Prostate gland (tissue), 2 donors: ENCODE measurements around the gene ORAI3. TPM values are rescaled to one million over a fixed set of nuclear protein-coding genes. Genes with fewer than 3 reads are reported as not detected.
A peak's percentile ranks its signal among the peaks of the same experiment; 100 is the strongest.

ENCODE experiments used
- DNase-seq: peaks from one replicate; pipeline ENCODE4 v3.0.0-alpha.2; 2019; ENCODE audit warnings: low spot score
- H3K27ac ChIP-seq, 2 donors: fragments of 200-600 bp; sonication (generic); 2 replicates each; pipeline ENCODE4 v1.5.1; 2017 to 2019
- H3K27me3 ChIP-seq: fragments of 200-600 bp; sonication (generic); replicated peaks from 2 replicates; pipeline ENCODE4 v1.5.1; 2019; ENCODE audit not compliant: insufficient read depth
- H3K36me3 ChIP-seq, 2 donors: fragments of 200-600 bp; sonication (generic); 1 replicate in 1 of 2; 2 replicates in 1 of 2; pipeline versions ENCODE4 v1.5.1 to v1.8.1; 2017 to 2019
- H3K4me1 ChIP-seq: fragments of 200-600 bp; sonication (generic); replicated peaks from 2 replicates; pipeline ENCODE4 v1.5.1; 2019
- H3K4me3 ChIP-seq, 2 donors: fragments of 200-600 bp; sonication (generic); 2 replicates each; pipeline ENCODE4 v1.5.1; 2017 to 2019
- H3K9me3 ChIP-seq: fragments of 200-600 bp; sonication (generic); 2 replicates; pipeline ENCODE4 v1.5.1; 2017
- CTCF ChIP-seq, 4 experiments: fragments of 200-600 bp in 2 of 4; fragments of 450-650 bp in 2 of 4; sonication (generic) in 2 of 4; IDR thresholded peaks; 1 replicate in 3 of 4; 2 replicates in 1 of 4; pipeline ENCODE4 v1.5.1; 2016 to 2019; ENCODE audit warnings: antibody characterized with exemption in 4 of 4, mild to moderate bottlenecking in 2 of 4, moderate library complexity in 2 of 4
- POLR2A ChIP-seq: fragments of 450-650 bp; IDR thresholded peaks from one replicate; pipeline ENCODE4 v1.6.1; 2016; ENCODE audit warnings: antibody characterized with exemption, mild to moderate bottlenecking
- POLR2AphosphoS5 ChIP-seq: sonication (generic); formaldehyde crosslinking; IDR thresholded peaks from one replicate; pipeline ENCODE4 v1.6.1; 2017; ENCODE audit warnings: antibody characterized with exemption
- WGBS: methylation state at CpG from one replicate; pipeline ENCODE4 v1.1.5; 2018; 5-methylcytosine and 5-hydroxymethylcytosine counted together
- intact Hi-C: fragments of 100-400 bp; cut with DNase I; formaldehyde crosslinking; loops from one replicate; pipeline ENCODE4 v1.14.2; 2022
- total RNA-seq, 2 donors: library from RNA; depleted of rRNA; stranded (reverse); fragments of >200 nt; gene quantifications; one replicate each; pipeline ENCODE4 v1.1.0, GENCODE V29; 2016

ORAI3 gene
- total RNA-seq, 2 donors from 2014 or later = 74.6 to 114 TPM

GRCh38 chr16:30946671-30947540 is 2.0 kb upstream of the ORAI3 start:
- H3K27ac ChIP-seq = no peak overlapping the region
- no peaks in the 10 kb centered on the region for H3K27me3 ChIP-seq
- H3K9me3 ChIP-seq = no peaks in the 10 kb centered on the region
- H3K36me3 ChIP-seq = no peaks in the 10 kb centered on the region
- H3K4me3 ChIP-seq = no peak overlapping the region
- intact Hi-C loops = no loop called here
- H3K4me1 ChIP-seq = peaks cover 16% of the 10 kb centered on the region
- DNase-seq = no peak
- no peak for TF ChIP-seq CTCF (IDR thresholded peaks at IDR 0.05)
- no peak for TF ChIP-seq POLR2A
- TF ChIP-seq POLR2AphosphoS5 = no peak
- 86% methylated on average over 38 of the region's 38 CpGs for WGBS

- TF ChIP-seq CTCF (IDR thresholded peaks at IDR 0.05) = no peak
- TF ChIP-seq POLR2AphosphoS5 = no peak
- no peak for TF ChIP-seq POLR2A
- WGBS = 54% methylated on average over 3 of the region's 3 CpGs
- peaks cover 16% of the 10 kb centered on the region for H3K4me1 ChIP-seq
- H3K4me3 ChIP-seq = no peak overlapping the region
- intact Hi-C loops = no loop called here
- H3K9me3 ChIP-seq = no peaks in the 10 kb centered on the region
- no peak for DNase-seq
- no peaks in the 10 kb centered on the region for H3K27me3 ChIP-seq
- H3K36me3 ChIP-seq = no peaks in the 10 kb centered on the region
- peak overlapping the region; percentile 95 for H3K27ac ChIP-seq
Observed at GRCh38 chr16:30947541-30947858, 1.4 kb upstream of the ORAI3 start.

GRCh38 chr16:30947859-30948666 is 805 bp upstream of the ORAI3 start:
- Histone ChIP-seq H3K27me3 (no peaks in the 10 kb centered on the region), H3K4me1 (peaks cover 16% of the 10 kb centered on the region), H3K27ac (peak overlapping the region; percentile 95), H3K9me3 (no peaks in the 10 kb centered on the region), H3K4me3 (peak overlapping the region; percentile 93 to 98), H3K36me3 (no peaks in the 10 kb centered on the region)
- TF ChIP-seq CTCF (IDR thresholded peaks at IDR 0.05) (no peak), POLR2A (no peak), POLR2AphosphoS5 (peak; percentile 84)
- peak; percentile 90 for DNase-seq
- intact Hi-C loops = no loop called here
- 15% methylated on average over 41 of the region's 44 CpGs for WGBS

- H3K9me3 ChIP-seq = no peaks in the 10 kb centered on the region
- peaks cover 16% of the 10 kb centered on the region for H3K4me1 ChIP-seq
- no peaks in the 10 kb centered on the region for H3K27me3 ChIP-seq
- DNase-seq = peak; percentile 77
- H3K27ac ChIP-seq = peak overlapping the region; percentile 95
- no peaks in the 10 kb centered on the region for H3K36me3 ChIP-seq
- intact Hi-C loops = loop anchor here (10.0 kb wide), 1 partner anchor 765 kb away; a partner anchor contains a TSS
- H3K4me3 ChIP-seq = peak overlapping the region; percentile 93 to 98
- TF ChIP-seq CTCF (IDR thresholded peaks at IDR 0.05) = peak in 1 of 4 experiments; percentile 5
- peak; percentile 77 for TF ChIP-seq POLR2AphosphoS5
- peak; percentile 95 for TF ChIP-seq POLR2A
- WGBS = 2% methylated on average over 21 of the region's 21 CpGs
Observed at GRCh38 chr16:30949650-30950515, 1.0 kb downstream of the ORAI3 start.
